GM19395 (cell line): ENCODE measurements around the gene SEC61A2.
"Not testable (repeated sequence)": the region's sequence is repeated elsewhere in the genome, so short reads cannot be mapped to it uniquely, and the experiment has no call there.

Source experiments
- ATAC-seq: cut with Tn5 transposase; IDR thresholded peaks from one replicate; pipeline ENCODE4 v1.9.1; 2021; ENCODE audit warnings: mild to moderate bottlenecking, moderate library complexity; ENCODE audit not compliant: unreplicated experiment

The SEC61A2 gene

GRCh38 chr10:12129222-12130111 is at the start of gene SEC61A2:
SEC61A2 (plus strand) TSS chr10:12129677; CDS start chr10:12129788, 111 bp downstream.
- peak; percentile 81 for ATAC-seq

DNA sequence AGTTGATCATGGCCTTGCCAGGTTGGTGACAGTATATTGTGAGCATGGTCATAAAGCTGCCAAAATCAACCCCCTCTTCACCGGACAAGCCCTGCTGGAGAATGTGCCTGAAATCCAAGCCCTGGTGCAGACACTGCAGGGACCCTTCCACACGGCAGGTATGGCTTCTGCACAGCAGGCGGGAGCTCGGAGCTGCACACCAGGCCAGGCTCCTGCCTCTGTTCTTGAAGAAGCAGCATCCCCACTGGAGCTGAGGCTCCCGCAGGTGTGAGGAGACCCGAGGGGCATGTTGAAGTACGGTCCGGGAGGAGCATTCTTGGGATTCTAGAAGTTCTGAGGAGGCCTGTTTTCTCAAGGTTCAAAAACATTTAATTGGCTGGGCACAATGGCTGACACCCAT is 48.0 kb upstream of the SEC61A2 start:
- ATAC-seq, result no peak

DNA sequence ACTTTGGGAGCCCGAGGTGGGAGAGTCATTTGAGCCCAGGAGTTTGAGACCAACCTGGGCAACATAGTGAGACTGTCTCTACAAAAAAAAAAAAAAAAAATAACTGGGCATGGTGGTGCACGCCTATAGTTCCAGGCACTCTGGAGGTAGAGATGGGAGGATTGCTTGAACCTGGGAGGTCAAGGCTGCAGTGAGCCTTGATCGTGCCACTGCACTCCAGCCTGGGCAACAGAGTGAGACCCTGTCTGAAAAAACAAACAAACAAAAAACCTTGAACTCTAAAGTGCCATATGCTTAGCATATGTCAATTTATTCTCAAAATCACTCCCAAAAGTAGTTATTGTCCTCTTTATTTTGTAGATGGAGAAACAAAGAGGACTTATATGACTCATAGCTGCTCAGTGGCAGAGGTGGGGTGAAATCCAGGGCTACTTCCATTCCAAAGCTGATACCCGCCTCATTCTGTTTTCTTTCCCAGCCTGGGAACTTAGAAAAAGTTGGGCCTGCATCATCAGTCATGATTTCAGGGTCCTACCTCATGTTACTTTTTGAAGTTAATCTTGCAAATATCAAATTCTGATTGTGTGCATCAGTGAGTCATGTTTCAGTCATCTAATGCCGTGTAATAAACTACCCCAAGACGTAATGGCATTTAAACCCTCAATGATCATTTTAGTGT is 47.5 kb upstream of the SEC61A2 start:
- no peak for ATAC-seq

DNA sequence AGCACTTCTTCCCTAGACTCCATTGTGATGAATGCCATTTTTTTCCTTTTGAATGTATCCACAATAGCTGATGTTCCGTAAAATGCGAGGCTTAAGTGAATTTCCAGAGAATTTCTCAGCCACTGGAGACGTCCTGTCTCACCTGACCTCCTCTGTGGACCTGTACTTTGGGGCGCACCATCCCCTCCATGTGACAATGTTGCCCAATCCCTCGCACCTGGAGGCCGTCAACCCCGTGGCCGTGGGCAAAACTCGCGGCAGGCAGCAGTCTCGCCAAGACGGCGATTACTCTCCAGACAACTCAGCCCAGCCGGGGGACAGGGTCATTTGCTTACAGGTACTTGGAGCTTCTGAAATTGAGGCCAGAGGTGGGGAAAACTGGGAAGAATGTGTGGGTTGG is 40.6 kb upstream of the SEC61A2 start:
- no peak for ATAC-seq

DNA sequence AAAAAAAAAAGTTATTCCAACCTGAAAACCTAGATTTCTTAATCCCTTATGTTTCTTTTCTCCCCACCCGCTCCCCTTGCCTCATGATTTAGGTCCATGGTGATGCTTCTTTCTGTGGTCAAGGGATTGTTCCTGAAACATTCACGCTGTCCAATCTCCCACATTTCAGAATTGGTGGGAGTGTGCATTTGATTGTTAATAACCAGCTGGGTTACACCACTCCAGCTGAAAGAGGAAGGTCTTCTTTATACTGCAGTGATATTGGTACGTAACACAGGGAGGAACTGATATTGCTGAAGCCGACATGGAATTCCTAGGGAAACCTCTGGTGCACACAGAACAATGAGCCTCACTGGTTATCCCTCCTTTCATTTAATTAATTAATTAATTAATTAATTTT is 38.1 kb upstream of the SEC61A2 start:
- ATAC-seq, result no peak

- not testable (repeated sequence) for ATAC-seq
Observed at GRCh38 chr10:12097361-12097760, 32.1 kb upstream of the SEC61A2 start.

GRCh38 chr10:12097791-12098190 is 31.7 kb upstream of the SEC61A2 start:
- no peak for ATAC-seq

DNA sequence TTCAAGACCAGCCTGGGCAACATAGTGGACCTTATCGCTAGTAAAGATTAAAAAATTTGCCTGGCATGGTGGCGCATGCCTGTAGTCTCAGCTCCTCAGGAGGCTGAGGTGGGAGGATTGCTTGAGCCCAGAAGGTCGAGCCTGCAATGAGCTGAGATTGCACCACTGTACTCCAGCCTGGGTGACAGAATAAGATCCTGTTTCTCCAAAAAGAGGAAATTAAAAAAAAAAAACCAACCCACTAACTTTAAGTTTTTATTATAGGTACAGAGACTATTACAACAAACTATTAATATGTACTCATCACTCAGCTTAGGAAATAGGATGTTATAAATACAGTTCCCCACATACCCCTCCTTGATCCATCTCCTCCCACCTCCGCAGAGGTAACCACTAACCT is 30.5 kb upstream of the SEC61A2 start:
- ATAC-seq, result no peak

- no peak for ATAC-seq
Observed at GRCh38 chr10:12103802-12104201, 25.7 kb upstream of the SEC61A2 start.

- ATAC-seq, result no peak
Observed at GRCh38 chr10:12107781-12108180, 21.7 kb upstream of the SEC61A2 start.

DNA sequence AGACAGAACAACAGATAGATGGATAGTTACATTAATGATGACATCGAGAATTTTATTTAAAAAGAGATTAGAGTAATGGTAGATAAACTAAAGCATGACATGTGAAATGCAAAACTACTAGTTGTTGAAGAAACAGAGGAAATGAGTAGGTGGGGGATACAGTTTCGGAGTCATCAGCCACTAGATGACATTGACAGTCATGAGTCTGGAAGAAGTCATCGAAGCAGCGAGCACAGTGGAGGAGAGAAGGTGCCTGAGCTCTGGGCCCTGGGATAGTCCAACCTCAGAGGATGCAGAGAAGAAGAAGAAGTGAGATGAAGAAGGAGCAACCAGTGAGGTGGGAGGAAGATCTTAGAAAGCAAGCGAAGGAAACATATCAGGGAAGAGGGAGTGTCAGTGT is 20.2 kb upstream of the SEC61A2 start:
- ATAC-seq, result no peak

GRCh38 chr10:12111528-12111927 is 17.9 kb upstream of the SEC61A2 start:
- no peak for ATAC-seq

GRCh38 chr10:12113627-12114026 is 15.8 kb upstream of the SEC61A2 start:
- ATAC-seq, result no peak

DNA sequence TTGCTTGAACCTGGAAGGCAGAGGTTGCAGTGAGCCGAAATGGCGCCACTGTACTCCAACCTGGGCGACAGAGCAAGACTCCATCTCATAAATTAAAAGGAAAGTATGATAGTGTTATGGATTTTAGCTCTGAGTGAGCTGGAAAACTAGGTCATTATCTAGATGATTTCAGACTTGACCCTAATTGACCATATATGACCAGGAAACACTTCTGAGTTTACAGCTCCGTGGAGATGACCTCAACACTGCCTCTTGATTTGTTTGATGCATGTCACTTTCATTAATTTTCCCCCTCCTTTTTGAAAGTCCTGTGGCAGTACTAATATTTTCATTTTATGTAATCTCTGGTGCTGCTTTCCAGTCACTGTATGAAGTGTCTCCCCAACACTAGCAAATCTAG is 7.8 kb upstream of the SEC61A2 start:
- no peak for ATAC-seq

- peak; percentile 59 for ATAC-seq
Observed at GRCh38 chr10:12130237-12130872, 878 bp downstream of the SEC61A2 start.

DNA sequence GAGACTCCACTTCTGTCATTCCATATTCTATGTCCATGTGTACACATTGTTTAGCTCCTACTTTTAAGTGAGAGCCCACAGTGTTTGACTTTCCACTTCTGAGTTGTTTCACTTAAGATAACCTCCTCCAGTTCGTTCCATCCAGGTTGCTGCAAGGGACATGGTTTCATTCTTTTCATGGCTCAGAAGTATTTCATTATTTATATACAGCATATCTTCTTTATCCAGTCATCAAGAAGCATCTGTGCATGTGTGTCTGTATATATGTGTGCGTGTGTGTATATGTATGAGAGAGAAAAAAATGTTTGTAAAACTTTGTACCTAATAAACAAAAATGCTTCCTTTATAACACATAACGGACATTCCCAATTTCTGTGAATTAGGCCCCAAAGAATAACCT is 6.2 kb downstream of the SEC61A2 start:
- no peak for ATAC-seq

- ATAC-seq, result no peak
Observed at GRCh38 chr10:12140038-12140437, 10.6 kb downstream of the SEC61A2 start.

- no peak for ATAC-seq
Observed at GRCh38 chr10:12144538-12144937, 15.1 kb downstream of the SEC61A2 start.

DNA sequence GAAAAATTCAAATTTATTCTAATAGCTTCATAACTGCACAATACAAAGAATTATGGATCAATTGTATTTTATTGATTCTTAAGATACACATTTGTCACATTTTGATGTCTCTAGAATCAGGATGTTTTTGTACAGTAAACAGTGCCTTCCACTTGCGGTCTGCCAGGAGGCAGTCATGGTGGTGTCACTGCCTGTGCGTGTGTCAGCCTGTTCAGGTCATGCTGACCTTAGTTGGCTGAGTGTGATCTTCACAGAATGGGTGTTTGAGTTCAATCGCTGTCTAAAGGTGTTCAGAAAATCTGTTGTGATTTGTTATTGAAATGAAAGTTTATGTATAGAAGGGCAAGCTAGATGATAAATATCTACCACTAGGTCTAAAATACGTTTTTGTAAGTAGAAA is 20.7 kb downstream of the SEC61A2 start:
- ATAC-seq, result no peak

DNA sequence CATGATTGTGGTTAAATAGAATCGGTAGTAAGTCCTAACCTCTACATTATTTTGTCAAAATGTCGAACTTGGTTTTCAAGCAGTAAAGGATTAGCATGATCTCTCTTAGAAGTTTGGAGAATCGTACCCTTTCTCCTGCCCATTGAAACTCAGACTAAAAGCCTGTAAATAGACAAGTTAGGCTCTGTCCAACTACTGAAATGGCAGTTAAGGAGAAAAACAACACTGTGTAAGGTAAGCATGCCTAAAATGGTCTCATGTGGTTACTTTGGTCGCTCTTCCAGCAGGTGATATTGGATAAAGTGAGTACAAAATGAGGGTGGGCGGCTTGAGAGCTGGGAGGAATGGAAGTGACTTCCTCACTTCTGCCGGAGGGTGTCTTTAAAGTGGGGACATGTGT is 25.0 kb downstream of the SEC61A2 start:
- no peak for ATAC-seq

- ATAC-seq, result no peak
Observed at GRCh38 chr10:12156367-12157123, 27.1 kb downstream of the SEC61A2 start.
